ENCODE results near the gene ITGAV.

Gene ITGAV

DNA sequence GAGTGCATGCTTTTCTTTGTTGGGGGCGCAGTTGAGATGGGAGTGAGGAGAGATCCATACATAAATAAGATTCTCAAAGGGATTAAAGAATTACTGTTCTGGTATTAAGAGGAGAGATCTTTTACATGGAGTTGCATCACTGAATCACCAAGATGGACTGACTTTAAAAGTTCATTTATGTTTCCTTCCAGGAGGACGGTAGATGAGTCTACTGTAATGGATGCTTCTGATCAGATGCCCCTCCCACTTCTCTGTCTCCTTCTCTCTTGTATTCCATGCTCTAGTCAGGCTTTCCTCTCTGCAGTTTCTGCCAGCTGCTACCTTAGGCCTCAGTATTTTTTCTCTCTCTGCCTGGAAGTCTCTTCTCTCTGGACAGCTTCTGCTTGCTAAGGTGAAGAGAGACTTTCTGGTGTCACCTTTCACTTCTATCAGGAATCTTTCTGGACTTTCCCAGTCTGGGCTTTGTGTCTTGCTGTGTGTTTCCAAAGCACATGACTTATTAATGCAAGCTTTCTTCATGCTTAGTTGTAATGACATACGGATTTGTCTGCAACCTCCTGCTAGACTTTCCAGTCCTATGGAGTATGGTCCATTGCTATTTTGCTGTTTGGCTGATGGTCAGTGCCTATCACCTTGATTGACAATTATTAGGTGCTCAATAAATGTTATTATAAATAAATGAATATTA, 127.6 kb downstream of the ITGAV start:
- H3K4me1 ChIP-seq (ENCODE audit: control insufficient read depth in 1 of 2, insufficient read depth in 1 of 2, low read depth in 1 of 2, low read length in 1 of 2) = no peaks in the 10 kb centered on the region
- no peaks in the 10 kb centered on the region for H3K27me3 ChIP-seq
- no peak overlapping the region for H3K4me3 ChIP-seq (ENCODE audit: low read depth in 1 of 2, low read length in 1 of 2)
- TF ChIP-seq, protein P1, sequence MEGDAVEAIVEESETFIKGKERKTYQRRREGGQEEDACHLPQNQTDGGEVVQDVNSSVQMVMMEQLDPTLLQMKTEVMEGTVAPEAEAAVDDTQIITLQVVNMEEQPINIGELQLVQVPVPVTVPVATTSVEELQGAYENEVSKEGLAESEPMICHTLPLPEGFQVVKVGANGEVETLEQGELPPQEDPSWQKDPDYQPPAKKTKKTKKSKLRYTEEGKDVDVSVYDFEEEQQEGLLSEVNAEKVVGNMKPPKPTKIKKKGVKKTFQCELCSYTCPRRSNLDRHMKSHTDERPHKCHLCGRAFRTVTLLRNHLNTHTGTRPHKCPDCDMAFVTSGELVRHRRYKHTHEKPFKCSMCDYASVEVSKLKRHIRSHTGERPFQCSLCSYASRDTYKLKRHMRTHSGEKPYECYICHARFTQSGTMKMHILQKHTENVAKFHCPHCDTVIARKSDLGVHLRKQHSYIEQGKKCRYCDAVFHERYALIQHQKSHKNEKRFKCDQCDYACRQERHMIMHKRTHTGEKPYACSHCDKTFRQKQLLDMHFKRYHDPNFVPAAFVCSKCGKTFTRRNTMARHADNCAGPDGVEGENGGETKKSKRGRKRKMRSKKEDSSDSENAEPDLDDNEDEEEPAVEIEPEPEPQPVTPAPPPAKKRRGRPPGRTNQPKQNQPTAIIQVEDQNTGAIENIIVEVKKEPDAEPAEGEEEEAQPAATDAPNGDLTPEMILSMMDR (IDR thresholded peaks at IDR 0.05) = no peak
- no peaks in the 10 kb centered on the region for H3K9me3 ChIP-seq
- H3K36me3 ChIP-seq = no peaks in the 10 kb centered on the region
- no peak overlapping the region for H3K27ac ChIP-seq

DNA sequence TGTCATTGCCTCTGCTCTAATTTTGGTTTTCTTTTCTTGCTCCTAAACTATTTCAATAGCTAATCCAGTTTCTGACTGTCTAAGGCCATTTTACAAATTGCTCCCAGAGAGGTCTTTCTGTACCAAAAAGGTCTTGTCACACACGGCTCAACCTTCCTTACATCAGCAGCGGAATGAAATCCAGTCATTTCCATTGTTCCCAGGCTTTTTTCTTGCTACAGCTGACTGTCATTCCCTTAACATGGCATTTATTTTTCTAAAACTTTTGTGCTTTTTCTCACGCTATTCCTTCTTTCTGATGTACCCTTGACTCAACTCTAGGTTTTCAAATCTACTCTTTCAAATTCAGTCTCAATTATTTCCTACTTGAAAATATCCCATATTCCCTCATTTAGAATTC, 128.3 kb downstream of the ITGAV start:
- Histone ChIP-seq H3K9me3 (no peaks in the 10 kb centered on the region), H3K36me3 (no peaks in the 10 kb centered on the region), H3K27ac (no peak overlapping the region), H3K4me1 (ENCODE audit: control insufficient read depth in 1 of 2, insufficient read depth in 1 of 2, low read depth in 1 of 2, low read length in 1 of 2) (no peaks in the 10 kb centered on the region), H3K4me3 (ENCODE audit: low read depth in 1 of 2, low read length in 1 of 2) (no peak overlapping the region), H3K27me3 (no peaks in the 10 kb centered on the region)
- TF ChIP-seq, protein P1 (IDR thresholded peaks at IDR 0.05) = no peak

DNA sequence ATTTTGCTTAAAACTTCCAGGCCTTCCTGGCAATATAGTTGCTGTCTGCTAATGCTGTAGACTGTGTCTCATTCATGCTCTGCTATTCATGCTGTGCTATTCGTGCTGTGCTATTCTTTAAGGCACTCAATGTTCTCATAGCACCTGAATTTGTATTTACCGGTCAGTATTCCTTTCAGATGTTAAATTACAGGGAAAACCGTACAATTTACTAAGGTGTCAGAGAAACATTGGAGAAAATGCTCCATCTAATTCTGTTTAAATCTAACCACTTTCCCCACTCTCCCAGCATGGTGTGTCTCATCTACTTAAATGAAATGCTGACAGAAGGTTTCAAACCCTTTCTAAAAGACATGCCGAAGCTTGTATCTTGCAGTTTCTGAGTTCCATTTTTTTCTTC, 129.0 kb downstream of the ITGAV start:
- no peaks in the 10 kb centered on the region for H3K36me3 ChIP-seq
- TF ChIP-seq, protein P1 (IDR thresholded peaks at IDR 0.05) = no peak
- no peaks in the 10 kb centered on the region for H3K27me3 ChIP-seq
- no peaks in the 10 kb centered on the region for H3K4me1 ChIP-seq (ENCODE audit: control insufficient read depth in 1 of 2, insufficient read depth in 1 of 2, low read depth in 1 of 2, low read length in 1 of 2)
- H3K4me3 ChIP-seq (ENCODE audit: low read depth in 1 of 2, low read length in 1 of 2) = no peak overlapping the region
- H3K27ac ChIP-seq = no peak overlapping the region
- H3K9me3 ChIP-seq = no peaks in the 10 kb centered on the region

DNA sequence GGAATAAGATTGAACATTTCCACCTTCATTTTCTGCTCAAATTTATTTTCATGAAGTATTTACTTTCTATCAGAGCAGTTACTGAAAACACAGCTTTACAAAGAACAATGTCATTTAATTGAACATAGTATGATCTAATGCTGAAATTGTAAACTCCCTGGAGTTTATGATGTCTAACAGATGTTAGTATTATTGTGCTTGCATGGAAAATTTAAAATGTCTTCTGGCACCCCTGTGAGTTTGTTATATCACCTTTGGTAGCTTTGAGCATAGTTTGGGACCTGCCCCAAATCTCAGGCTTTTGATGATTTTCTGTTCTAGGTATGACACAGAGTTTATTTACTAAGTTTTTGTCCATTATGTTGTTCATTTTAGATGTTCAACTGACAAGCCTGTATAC, 132.1 kb downstream of the ITGAV start:
- Histone ChIP-seq H3K4me1 (ENCODE audit: control insufficient read depth in 1 of 2, insufficient read depth in 1 of 2, low read depth in 1 of 2, low read length in 1 of 2) (no peaks in the 10 kb centered on the region), H3K27me3 (no peaks in the 10 kb centered on the region), H3K36me3 (no peaks in the 10 kb centered on the region), H3K9me3 (no peaks in the 10 kb centered on the region), H3K4me3 (ENCODE audit: low read depth in 1 of 2, low read length in 1 of 2) (no peak overlapping the region), H3K27ac (no peak overlapping the region)
- TF ChIP-seq, protein P1 (IDR thresholded peaks at IDR 0.05) = no peak

DNA sequence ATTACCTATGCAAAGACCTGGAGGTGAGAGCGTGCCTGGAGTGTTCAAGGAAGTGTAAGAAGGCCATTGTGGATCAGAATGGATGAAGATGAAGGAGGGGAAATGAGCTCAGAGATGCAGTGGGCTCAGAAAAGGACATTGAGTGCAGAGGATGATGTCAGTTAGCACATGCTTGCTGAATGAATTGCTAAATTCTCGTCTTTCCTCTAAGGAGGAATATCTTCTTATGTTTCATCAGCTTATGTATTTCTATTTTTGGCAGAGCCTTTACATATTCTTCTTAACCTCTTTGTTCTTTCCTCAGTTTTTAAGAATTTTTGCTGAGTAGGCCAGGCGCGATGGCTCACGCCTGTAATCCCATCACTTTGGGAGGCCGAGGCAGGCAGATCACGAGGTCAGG, 134.9 kb downstream of the ITGAV start:
- no peaks in the 10 kb centered on the region for H3K27me3 ChIP-seq
- no peaks in the 10 kb centered on the region for H3K9me3 ChIP-seq
- no peak overlapping the region for H3K27ac ChIP-seq
- no peaks in the 10 kb centered on the region for H3K4me1 ChIP-seq (ENCODE audit: control insufficient read depth in 1 of 2, insufficient read depth in 1 of 2, low read depth in 1 of 2, low read length in 1 of 2)
- TF ChIP-seq, protein P1 (IDR thresholded peaks at IDR 0.05) = no peak
- H3K4me3 ChIP-seq (ENCODE audit: low read depth in 1 of 2, low read length in 1 of 2) = no peak overlapping the region
- no peaks in the 10 kb centered on the region for H3K36me3 ChIP-seq

All from neutrophil (primary cell).